Measurements from ENCODE around the gene OR13C9.
"Not testable (repeated sequence)": the region's sequence is repeated elsewhere in the genome, so short reads cannot be mapped to it uniquely, and the experiment has no call there.

OR13C9 gene

GRCh38 chr9:104618104-104618503 lies at the start of gene OR13C9:
OR13C9 (minus strand) TSS chr9:104618204; CDS start chr9:104618204, 0 bp downstream.
- no peak within 1 kb of the TSS for H3K4me3 ChIP-seq (ENCODE audit: low read depth, low read length)
- in situ Hi-C loops (cut with HindIII; ENCODE audit: low sequenced_read_pairs) = no loop called here
- DNase-seq (ENCODE audit: low read depth, low spot score) = no peak
- TF ChIP-seq CTCF (IDR thresholded peaks at IDR 0.05; ENCODE audit: low read depth, low read length) = no peak

GRCh38 chr9:104658496-104659195 lies 40.6 kb upstream of the OR13C9 start:
- TF ChIP-seq CTCF (IDR thresholded peaks at IDR 0.05; ENCODE audit: low read depth, low read length) = no peak
- H3K4me3 ChIP-seq (ENCODE audit: low read depth, low read length) = no peak overlapping the region
- DNase-seq (ENCODE audit: low read depth, low spot score) = no peak
- in situ Hi-C loops (cut with HindIII; ENCODE audit: low sequenced_read_pairs) = no loop called here

- TF ChIP-seq CTCF (IDR thresholded peaks at IDR 0.05; ENCODE audit: low read depth, low read length) = no peak
- no peak for DNase-seq (ENCODE audit: low read depth, low spot score)
- H3K4me3 ChIP-seq (ENCODE audit: low read depth, low read length) = no peak overlapping the region
- in situ Hi-C loops (cut with HindIII; ENCODE audit: low sequenced_read_pairs) = no loop called here
These were observed 17.5 kb upstream of the OR13C9 start for GRCh38 chr9:104635456-104635855.

- no peak overlapping the region for H3K4me3 ChIP-seq (ENCODE audit: low read depth, low read length)
- in situ Hi-C loops (cut with HindIII; ENCODE audit: low sequenced_read_pairs) = no loop called here
- no peak for TF ChIP-seq CTCF (IDR thresholded peaks at IDR 0.05; ENCODE audit: low read depth, low read length)
- DNase-seq (ENCODE audit: low read depth, low spot score) = no peak
These were observed 16.0 kb upstream of the OR13C9 start for GRCh38 chr9:104633976-104634520.

- H3K4me3 ChIP-seq (ENCODE audit: low read depth, low read length); in situ Hi-C loops (cut with HindIII; ENCODE audit: low sequenced_read_pairs); DNase-seq (ENCODE audit: low read depth, low spot score): not testable (repeated sequence)
These were observed 8.0 kb upstream of the OR13C9 start for GRCh38 chr9:104625964-104626363.

GRCh38 chr9:104617418-104617817 lies 586 bp downstream of the OR13C9 start:
- no peak for DNase-seq (ENCODE audit: low read depth, low spot score)
- TF ChIP-seq CTCF (IDR thresholded peaks at IDR 0.05; ENCODE audit: low read depth, low read length) = no peak
- in situ Hi-C loops (cut with HindIII; ENCODE audit: low sequenced_read_pairs) = no loop called here

GRCh38 chr9:104611213-104611612 lies 6.8 kb downstream of the OR13C9 start:
- in situ Hi-C loops (cut with HindIII; ENCODE audit: low sequenced_read_pairs) = no loop called here
- H3K4me3 ChIP-seq (ENCODE audit: low read depth, low read length) = no peak overlapping the region
- no peak for DNase-seq (ENCODE audit: low read depth, low spot score)
- no peak for TF ChIP-seq CTCF (IDR thresholded peaks at IDR 0.05; ENCODE audit: low read depth, low read length)

More at GRCh38 chr9:104617418-104617817, 586 bp downstream of the OR13C9 start:
- no peak overlapping the region for H3K4me3 ChIP-seq (ENCODE audit: low read depth, low read length)

Data from astrocyte of the spinal cord (primary cell).